Stimulated activated CD4-positive, alpha-beta T cell treated with anti-CD3 and anti-CD28 coated beads, Interleukin-4, amount 100 ng/mL, for 24 hours (primary cell): ENCODE results near the gene ADAMTS19.

Experiments
- DNase-seq: peaks from one replicate; pipeline ENCODE4 v3.0.0-alpha.2; 2020

ADAMTS19 gene

DNA sequence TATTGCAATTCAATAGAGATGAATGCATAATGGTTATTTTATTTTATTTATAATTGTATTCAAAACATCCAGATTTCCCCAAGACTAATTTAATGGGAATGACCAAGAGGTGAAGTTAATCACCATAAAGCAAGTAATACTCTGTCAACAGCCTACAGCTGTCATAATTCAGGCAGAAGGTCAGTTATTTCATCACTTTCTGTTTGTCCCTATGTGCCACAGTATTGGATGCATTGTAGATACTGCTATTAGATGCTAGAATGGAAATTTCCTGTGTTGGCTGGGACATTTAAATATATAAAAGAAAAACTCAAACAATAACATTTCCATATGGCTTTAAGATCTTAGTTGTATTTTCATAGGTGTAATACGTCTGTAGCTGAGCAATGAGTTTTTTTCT is 231.1 kb downstream of the ADAMTS19 start:
- no peak for DNase-seq

DNA sequence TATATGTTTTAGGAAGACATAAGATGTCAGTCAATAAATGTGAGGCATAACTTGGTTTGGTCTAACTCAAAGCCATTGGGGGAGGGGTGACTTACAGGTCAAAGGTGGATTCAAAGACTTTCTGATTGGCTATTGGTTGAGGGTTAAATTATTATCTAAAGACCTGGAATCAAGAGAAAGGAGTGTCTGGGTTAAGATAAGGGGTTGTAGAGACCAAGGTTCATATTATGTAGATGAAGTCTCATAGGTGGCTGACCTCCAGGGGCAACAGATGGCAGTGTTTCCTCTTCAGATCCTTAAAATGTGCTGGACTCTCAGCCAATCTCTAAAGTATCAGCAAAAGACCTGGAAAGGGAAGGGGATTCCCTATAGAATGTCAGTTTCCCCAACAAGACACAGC is 236.5 kb downstream of the ADAMTS19 start:
- no peak for DNase-seq

- DNase-seq, result no peak
Measured at GRCh38 chr5:129698661-129699060, 238.6 kb downstream of the ADAMTS19 start.

- DNase-seq, result no peak
Measured at GRCh38 chr5:129716235-129716634, 256.1 kb downstream of the ADAMTS19 start.

GRCh38 chr5:129716651-129717050 is 256.6 kb downstream of the ADAMTS19 start:
- DNase-seq, result no peak

- no peak for DNase-seq
Measured at GRCh38 chr5:129717751-129718310, 257.7 kb downstream of the ADAMTS19 start.

DNA sequence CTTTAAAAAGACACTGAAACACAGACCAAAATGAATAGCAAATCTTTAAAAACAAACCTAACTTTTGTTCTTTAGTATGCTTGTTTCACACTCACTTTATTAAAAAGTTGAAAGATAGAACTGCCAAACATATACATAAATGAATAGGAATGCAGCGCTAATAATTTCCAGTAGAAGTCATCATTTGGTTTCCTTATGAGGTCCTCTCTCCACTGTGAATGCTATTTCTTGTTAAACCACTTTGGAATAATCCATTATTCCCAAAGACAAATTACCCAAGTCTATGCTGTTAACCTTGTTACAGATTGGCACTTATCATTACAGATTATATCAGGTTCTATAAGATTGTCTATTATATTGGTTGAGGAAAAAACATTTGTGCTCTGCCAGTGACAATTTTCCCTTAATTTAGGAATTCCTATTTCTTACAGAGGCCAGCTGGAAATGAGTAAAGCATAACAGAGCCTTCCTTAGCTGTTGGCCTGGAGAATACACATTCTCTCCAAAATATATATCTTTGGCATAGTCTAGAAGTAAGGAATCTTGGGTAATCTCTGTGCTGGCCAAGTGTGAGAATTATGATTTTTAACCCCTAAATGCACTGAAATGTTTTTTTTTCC is 258.5 kb downstream of the ADAMTS19 start:
- DNase-seq, result no peak

GRCh38 chr5:129724222-129724621 is 264.1 kb downstream of the ADAMTS19 start:
- DNase-seq, result no peak

DNA sequence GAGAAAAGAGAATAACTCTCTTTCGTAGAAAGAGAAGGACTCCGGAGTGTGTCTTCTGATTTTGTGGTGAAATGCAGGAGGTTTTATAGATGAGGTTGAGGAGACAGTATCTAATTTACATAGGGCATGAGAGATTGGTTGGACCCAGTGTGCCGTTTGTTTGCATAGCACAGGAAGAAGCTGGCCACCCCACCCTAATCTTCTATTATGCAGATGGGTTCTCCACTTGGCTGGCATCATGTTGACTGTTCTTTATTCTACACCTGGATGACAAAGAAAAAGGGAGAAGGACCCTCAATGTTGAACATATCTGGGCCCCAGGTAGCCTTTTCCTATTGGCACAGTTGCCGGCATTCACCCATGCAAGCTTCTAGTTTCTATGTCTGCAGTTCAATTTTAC is 264.5 kb downstream of the ADAMTS19 start:
- DNase-seq, result no peak

DNA sequence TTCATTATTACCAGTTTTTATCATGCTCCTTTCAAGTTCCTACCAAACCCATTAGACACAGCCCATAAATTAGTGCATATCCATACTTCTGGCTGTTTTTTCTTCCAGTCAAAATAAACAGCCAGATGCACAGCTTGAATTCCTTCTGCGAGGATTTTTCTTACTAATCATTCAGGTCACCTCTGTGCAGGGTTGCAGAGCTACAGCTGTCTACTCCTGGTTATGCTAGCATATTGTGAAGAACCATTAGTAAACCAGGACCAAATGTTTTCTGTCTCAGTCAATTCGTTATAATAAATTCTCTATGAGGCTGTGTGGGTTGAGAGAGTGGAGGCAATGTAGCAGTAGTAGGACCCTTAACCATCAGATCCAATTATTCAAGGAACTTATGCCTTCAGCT is 279.7 kb downstream of the ADAMTS19 start:
- DNase-seq, result no peak

DNA sequence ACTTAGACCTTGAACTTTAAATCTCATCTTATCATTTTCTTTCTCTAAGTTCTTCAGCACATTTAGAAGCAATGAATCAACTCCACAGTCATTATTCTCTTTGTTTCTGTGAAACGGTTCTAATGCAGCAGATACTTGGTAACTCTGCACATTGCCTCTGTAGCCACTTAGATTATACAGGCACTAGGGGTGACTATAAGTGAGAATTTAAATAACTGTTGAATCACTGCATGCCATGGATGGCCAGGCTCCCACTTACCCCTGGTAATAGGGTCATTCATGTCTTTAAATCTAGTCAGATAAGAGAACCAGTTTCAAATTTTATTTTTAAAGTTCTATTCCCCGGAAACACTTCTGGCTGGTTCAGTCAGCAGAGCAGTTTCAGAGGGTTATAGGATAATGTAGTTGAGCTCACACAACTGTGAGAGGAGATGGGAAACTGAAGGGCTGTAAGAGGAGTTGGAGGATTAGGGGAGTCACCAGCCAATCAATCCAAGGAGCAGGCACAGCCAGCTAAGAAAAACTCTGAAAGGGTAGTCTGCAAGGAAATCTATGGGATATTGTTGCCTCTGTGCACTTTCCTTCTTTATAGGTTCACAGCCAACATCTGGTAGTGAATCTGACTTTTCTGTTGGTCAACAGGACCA is 283.6 kb downstream of the ADAMTS19 start:
- no peak for DNase-seq

GRCh38 chr5:129745997-129746396 is 285.9 kb downstream of the ADAMTS19 start:
- DNase-seq, result no peak

DNA sequence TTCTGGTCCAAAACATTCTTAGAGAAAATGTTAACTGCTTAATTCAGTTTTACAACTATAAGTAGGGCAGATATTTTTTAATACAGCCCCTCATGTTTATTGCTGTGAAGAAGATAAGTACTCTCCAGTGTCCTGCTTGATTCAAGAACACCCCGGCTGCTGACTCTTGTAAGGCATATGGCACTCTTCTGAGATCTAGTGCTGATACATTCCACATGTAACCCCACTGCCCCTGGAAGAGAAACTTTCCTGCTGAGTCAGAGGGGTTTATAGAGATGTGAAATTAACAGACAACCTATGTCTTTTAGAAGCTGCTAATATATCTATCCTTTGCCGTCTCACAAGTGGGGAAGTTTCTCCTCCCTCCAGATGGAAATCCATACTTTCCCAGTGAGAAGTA is 286.8 kb downstream of the ADAMTS19 start:
- DNase-seq, result no peak

- no peak for DNase-seq
Measured at GRCh38 chr5:129747572-129748407, 287.7 kb downstream of the ADAMTS19 start, which contains the start of gene MINAR2. Gene MINAR2 (plus strand): TSS chr5:129748094. CDS start chr5:129748191, 97 bp downstream.

GRCh38 chr5:129748913-129749880 is 289.1 kb downstream of the ADAMTS19 start:
- DNase-seq, result no peak

DNA sequence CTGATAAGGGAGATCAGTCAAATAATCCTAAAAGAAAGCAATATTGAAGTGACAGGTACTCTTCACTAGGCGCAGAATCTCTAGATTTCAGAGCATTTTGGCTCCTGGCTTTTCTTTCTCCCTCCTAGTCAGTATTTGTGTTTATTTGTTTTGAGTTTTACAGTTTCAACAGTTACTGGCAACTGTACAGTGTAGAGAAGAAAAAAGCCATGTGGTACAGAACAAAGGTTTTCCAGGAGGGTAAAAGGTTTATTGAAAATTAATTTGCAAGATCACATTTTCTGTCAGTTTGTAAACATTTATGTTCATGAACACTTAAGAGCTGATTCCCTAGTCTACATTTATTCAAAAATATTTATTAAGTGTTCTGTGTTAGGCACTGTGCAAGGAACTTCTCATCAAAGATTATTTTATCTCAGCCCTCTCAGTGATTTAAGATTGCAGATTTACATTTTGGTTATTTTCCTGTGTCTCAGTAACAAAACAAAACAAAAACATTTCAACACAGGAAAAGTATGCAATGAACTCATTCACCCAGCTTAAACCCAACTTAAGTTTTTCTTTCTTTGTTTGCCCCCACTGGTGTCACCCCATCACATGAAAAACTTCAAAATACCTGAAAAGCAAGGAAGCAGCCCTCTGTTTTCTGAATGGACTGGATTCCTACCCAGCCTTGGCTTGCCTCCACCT is 300.7 kb downstream of the ADAMTS19 start:
- DNase-seq, result no peak

DNA sequence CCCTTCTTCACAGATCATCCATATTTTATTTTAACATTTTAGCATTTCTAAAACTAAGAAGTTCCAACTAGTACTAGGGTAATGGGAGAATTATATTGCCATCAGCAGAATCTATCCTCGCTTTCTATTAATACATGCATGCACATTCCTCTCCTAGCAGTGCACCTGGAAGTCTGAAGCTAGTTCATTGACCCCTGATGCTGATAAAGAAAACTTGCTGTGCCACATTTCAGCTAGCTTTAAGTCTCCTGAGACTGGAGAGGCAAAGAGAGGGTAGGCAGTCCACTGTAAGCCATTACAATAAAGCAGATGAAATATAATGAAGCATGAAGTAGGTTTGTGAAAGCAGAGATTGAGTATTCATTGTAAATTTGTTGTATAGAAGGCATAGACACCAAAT is 303.6 kb downstream of the ADAMTS19 start:
- DNase-seq, result no peak

GRCh38 chr5:129766798-129767197 is 306.7 kb downstream of the ADAMTS19 start:
- no peak for DNase-seq

DNA sequence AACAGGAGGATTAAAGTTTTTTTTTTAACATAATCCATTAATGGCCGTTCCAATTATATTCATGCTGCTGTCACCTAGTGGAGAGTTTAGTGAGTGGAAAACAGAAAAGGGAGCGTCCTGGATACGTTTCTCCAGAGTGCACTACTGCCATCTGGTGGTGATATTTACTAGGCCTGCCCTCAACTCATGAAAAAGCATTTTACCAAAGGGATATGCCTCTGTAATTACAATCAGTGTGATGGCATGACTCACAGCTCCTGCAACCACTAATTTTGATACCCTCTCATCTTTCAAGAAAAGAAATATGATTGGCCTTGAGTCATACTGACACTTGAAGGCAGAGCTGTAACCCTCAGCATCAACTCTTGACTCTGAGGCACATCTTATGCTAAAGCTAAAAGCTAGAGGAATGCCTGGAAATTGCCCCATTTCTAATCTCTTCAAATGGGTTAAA is 307.9 kb downstream of the ADAMTS19 start:
- peak; percentile 78 for DNase-seq

- DNase-seq, result no peak
Measured at GRCh38 chr5:129768735-129769134, 308.6 kb downstream of the ADAMTS19 start.

DNA sequence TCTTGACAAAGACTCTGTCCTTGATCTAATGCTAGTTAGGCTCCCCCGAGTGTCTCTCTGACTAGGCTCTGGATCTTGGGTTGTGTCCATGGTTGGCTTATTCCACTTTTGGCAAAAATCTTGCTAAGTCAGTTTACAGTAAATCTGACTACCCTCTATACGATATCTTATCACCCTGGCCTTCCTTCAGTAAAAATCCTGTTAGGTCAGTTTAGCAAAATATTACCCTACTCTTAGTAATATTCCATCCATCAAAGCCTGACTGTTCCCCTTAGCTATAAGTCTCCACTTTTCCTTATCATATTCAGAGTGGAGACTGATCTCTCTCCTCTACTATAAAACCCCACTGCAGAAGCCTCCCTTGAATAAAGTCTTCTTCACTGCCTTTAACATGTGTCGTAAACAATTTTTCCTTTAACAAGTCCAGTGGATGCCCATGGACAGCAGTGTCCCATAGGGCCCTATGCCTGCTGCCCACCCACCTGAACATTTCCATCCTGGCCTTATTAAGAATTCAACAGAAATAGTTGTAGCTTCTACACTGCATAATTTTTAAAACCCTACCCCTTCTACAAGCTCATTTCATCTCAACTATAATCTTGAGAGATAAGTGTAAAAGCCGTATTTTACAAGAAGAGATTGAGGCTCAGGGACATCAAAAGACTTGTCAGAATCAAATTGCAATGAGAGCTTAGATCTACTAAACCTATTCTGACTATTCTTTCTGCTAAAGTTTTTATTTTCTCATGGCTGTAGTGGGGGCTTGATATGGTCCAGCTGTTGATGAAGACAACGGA is 310.1 kb downstream of the ADAMTS19 start:
- no peak for DNase-seq
